GM12878 (cell line): Measurements from ENCODE around the gene FOXG1. TPM values are rescaled to one million over a fixed set of nuclear protein-coding genes. Genes with fewer than 3 reads are reported as not detected.

Source experiments
- ATAC-seq: fragments of 200-7000 bp; cut with Tn5 transposase; 3 replicates; pipeline ENCODE4 v1.9.1; 2020; ENCODE audit warnings: mild to moderate bottlenecking, moderate library complexity
- BruUV-seq: library from RNA; stranded (reverse); fragments of 400-500 nt; replicated peaks from 2 replicates; lab custom pipeline; 2021; lab: Mats Ljungman, UMichigan
- CTCF ChIA-PET: fragments of 300-600 bp; sonication (Branson Sonifier 250); formaldehyde crosslinking; extraction: SDS; loops from one replicate; lab custom pipeline; 2021; ENCODE audit warnings: inconsistent platforms; lab: Yijun Ruan, JAX
- POLR2A ChIA-PET: fragments of 350-600 bp; formaldehyde crosslinking; extraction: SDS; loops from one replicate; lab custom pipeline; 2021; ENCODE audit warnings: inconsistent platforms; lab: Charles Lee
- RAD21 ChIA-PET: fragments of 300-600 bp; sonication (Branson Sonifier 250); formaldehyde crosslinking; loops from one replicate; lab custom pipeline; 2023; ENCODE audit warnings: antibody characterized with exemption; ENCODE audit not compliant: unreplicated experiment; lab: Charles Lee
- SMC1A ChIA-PET: fragments of 300-600 bp; sonication (Branson Sonifier 250); formaldehyde crosslinking; loops from one replicate; lab custom pipeline; 2023; ENCODE audit not compliant: unreplicated experiment, uncharacterized antibody; lab: Charles Lee
- DNase-seq: peaks from one replicate; pipeline ENCODE4 v3.0.0-alpha.2; 2011; ENCODE audit warnings: low read depth, low spot score
- FAIRE-seq: peaks from 3 replicates; lab custom pipeline; 2011; peaks lifted over from hg19 to GRCh38; lab: Jason Lieb, UNC
- H2AFZ ChIP-seq: 2 replicates; pipeline ENCODE4 v1.6.0; 2011; ENCODE audit warnings: low read depth, low read length, control low read depth; ENCODE audit not compliant: control insufficient read depth
- H3K27ac ChIP-seq: 2 replicates; pipeline ENCODE4 v1.5.1; 2011; ENCODE audit warnings: control low read depth; ENCODE audit not compliant: control insufficient read depth, insufficient read depth
- H3K27me3 ChIP-seq, 2 experiments: replicated peaks in 1 of 2; 2 replicates each; pipeline versions ENCODE4 v1.6.0 to v1.6.1; 2011; ENCODE audit warnings: low read length in 1 of 2; ENCODE audit not compliant: control insufficient read depth in 2 of 2, insufficient read depth in 2 of 2
- H3K36me3 ChIP-seq, 2 experiments: 2 replicates each; pipeline ENCODE4 v1.5.1; 2011; ENCODE audit warnings: low read length in 1 of 2; ENCODE audit not compliant: control insufficient read depth in 2 of 2, insufficient read depth in 2 of 2
- H3K4me1 ChIP-seq: 2 replicates; pipeline ENCODE4 v1.6.1; 2011; ENCODE audit warnings: mild to moderate bottlenecking, low read length, moderate library complexity, mixed read lengths; ENCODE audit not compliant: control insufficient read depth, insufficient read depth
- H3K4me2 ChIP-seq: 2 replicates; pipeline ENCODE4 v1.6.0; 2011; ENCODE audit warnings: control low read depth; ENCODE audit not compliant: control insufficient read depth, insufficient read depth
- H3K4me3 ChIP-seq: fragments of 200-600 bp; sonication (generic); 2 replicates; pipeline ENCODE4 v1.5.1; 2016
- H3K79me2 ChIP-seq: 2 replicates; pipeline ENCODE4 v1.6.0; 2011; ENCODE audit warnings: low read length; ENCODE audit not compliant: control insufficient read depth, insufficient read depth
- H3K9ac ChIP-seq: 2 replicates; pipeline ENCODE4 v1.8.0; 2011; ENCODE audit warnings: low read length, control low read depth, mixed read lengths; ENCODE audit not compliant: control insufficient read depth, insufficient read depth
- H3K9me3 ChIP-seq: replicated peaks from 3 replicates; pipeline ENCODE4 v1.5.1; 2011; ENCODE audit warnings: mild to moderate bottlenecking, low read length; ENCODE audit not compliant: control insufficient read depth, insufficient read depth
- H4K20me1 ChIP-seq: 2 replicates; pipeline ENCODE4 v1.6.0; 2011; ENCODE audit not compliant: control insufficient read depth, insufficient read depth
- CEBPZ ChIP-seq: fragments of 150-350 bp; IDR thresholded peaks from 2 replicates; pipeline ENCODE4 v1.6.1; 2016; ENCODE audit warnings: low read depth, low read length
- E2F8 ChIP-seq: fragments of 450-650 bp; IDR thresholded peaks from 2 replicates; pipeline ENCODE4 v1.6.1; 2018; ENCODE audit warnings: mild to moderate bottlenecking, low read depth, moderate library complexity; ENCODE audit not compliant: partially characterized antibody
- HDGF ChIP-seq: fragments of 450-650 bp; IDR thresholded peaks from 2 replicates; pipeline ENCODE4 v1.6.1; 2016; ENCODE audit warnings: antibody characterized with exemption
- NR2C1 ChIP-seq: fragments of 450-650 bp; IDR thresholded peaks from 2 replicates; pipeline ENCODE4 v1.6.1; 2017; ENCODE audit warnings: antibody characterized with exemption, mild to moderate bottlenecking, moderate library complexity
- RAD21 ChIP-seq: IDR thresholded peaks from 2 replicates; pipeline ENCODE4 v1.6.1; 2011; ENCODE audit warnings: mild to moderate bottlenecking, low read depth, low read length, moderate library complexity; ENCODE audit not compliant: insufficient read depth
- SRF ChIP-seq, 2 experiments: IDR thresholded peaks; 2 replicates each; pipeline ENCODE4 v1.6.1; 2011; ENCODE audit warnings: low read depth in 2 of 2, low read length in 2 of 2, mild to moderate bottlenecking in 1 of 2, moderate library complexity in 1 of 2
- TARDBP ChIP-seq: IDR thresholded peaks from 2 replicates; pipeline ENCODE4 v1.6.1; 2016; ENCODE audit warnings: borderline replicate concordance
- ZSCAN29 ChIP-seq: fragments of 450-650 bp; IDR thresholded peaks from 2 replicates; pipeline ENCODE4 v1.6.1; 2017; ENCODE audit warnings: mild to moderate bottlenecking, moderate library complexity
- WGBS: methylation state at CpG from one replicate; pipeline ENCODE4 v1.1.6; 2016; ENCODE audit warnings: low lambda C conversion rate; ENCODE audit not compliant: insufficient replicate concordance, insufficient coverage; ENCODE audit errors: missing lambda C conversion rate; 5-methylcytosine and 5-hydroxymethylcytosine counted together
- in situ Hi-C: fragments of 300-500 bp; cut with MboI; formaldehyde crosslinking; loops from 9 replicates; pipeline ENCODE4 v1.14.3; 2018; ENCODE audit warnings: mixed read lengths
- intact Hi-C: fragments of 100-400 bp; cut with micrococcal nuclease; formaldehyde crosslinking; loops from one replicate; pipeline ENCODE4 v1.14.2; 2022; ENCODE audit not compliant: unreplicated experiment
- polyA plus RNA-seq, 11 experiments: library from polyadenylated mRNA; depleted of rRNA in 4 of 11; unstranded in 6 of 11; stranded (reverse) in 5 of 11; fragments of >200 nt; fragmentation: Nextera tagmentation in 4 of 11; fragmentation: Illumina TruSeq in 1 of 11; extraction: Ambion mirVana in 4 of 11; extraction: Trizol in 1 of 11; gene quantifications; 1 replicate in 1 of 11; 2 replicates in 10 of 11; pipeline versions ENCODE4 v1.2.1 to v1.2.3, GENCODE V29; 2011 to 2016; ENCODE audit warnings: inconsistent platforms in 2 of 11, missing spikeins in 2 of 11, low read depth in 1 of 11
- total RNA-seq, 4 experiments: library from RNA; depleted of rRNA in 3 of 4; stranded (reverse); fragments of >200 nt in 3 of 4; fragmentation: Illumina TruSeq in 1 of 4; extraction: Trizol in 1 of 4; gene quantifications; 2 replicates each; pipeline versions ENCODE4 v1.2.1 to v1.2.3, GENCODE V29; 2013 to 2021

The FOXG1 gene
- total and polyA plus RNA-seq, 10 of the 15 experiments (the other 5 are each of a cell fraction or from before 2014, with no cell fraction given): 0.04 to 0.44 (median 0.06) TPM; not detected in 1

- TF ChIP-seq E2F8 (no peak), SRF (IDR thresholded peaks at IDR 0.05; ENCODE audit: low read depth in 2 of 2, low read length in 2 of 2) (no peak)
- TF ChIP-seq, all 136 proteins: peak for 0
Observed at GRCh38 chr14:28772613-28773012, 6.0 kb downstream of the FOXG1 start (continued).

- H3K27ac ChIP-seq: no peak overlapping the region
- no peaks in the 10 kb centered on the region for H3K79me2 ChIP-seq
- no peak for DNase-seq
- H2AFZ ChIP-seq: no peak overlapping the region
- no peaks in the 10 kb centered on the region for H3K36me3 ChIP-seq
- ChIA-PET RAD21 (no interaction called here), POLR2A (no interaction called here), SMC1A (no interaction called here), CTCF (no interaction called here)
- 12% methylated on average over 7 of the region's 7 CpGs for WGBS
- intact Hi-C loops: loop anchor here (5.0 kb wide), 1 partner anchor 449 kb away; no protein-coding TSS in a partner anchor
- no peak for FAIRE-seq
- BruUV-seq: no TSS peak
- H3K27me3 ChIP-seq: no peaks in the 10 kb centered on the region; a peak in 1 of 4 replicates
- in situ Hi-C loops: loop anchor here (25.0 kb wide), 2 partner anchors 439 to 1664 kb away; no protein-coding TSS in a partner anchor
- no peak overlapping the region for H3K4me3 ChIP-seq
- H3K9ac ChIP-seq: no peak overlapping the region
- H3K9me3 ChIP-seq: no peaks in the 10 kb centered on the region; the same call in 2 of the 3 replicates
- no peak overlapping the region for H3K4me2 ChIP-seq
- ATAC-seq: no peak
- no peaks in the 10 kb centered on the region for H4K20me1 ChIP-seq
- H3K4me1 ChIP-seq: no peaks in the 10 kb centered on the region
- TF ChIP-seq RAD21: no peak
- TF ChIP-seq NR2C1: no peak
- no peak for TF ChIP-seq ZSCAN29
- TF ChIP-seq TARDBP: no peak
- no peak for TF ChIP-seq CEBPZ
- TF ChIP-seq HDGF: no peak
Observed at GRCh38 chr14:28773176-28773575, 6.6 kb downstream of the FOXG1 start.
